GM23248 (cell line): ENCODE measurements around the gene ACSL4.

Experiments used
- EZH2 ChIP-seq: fragments of 200-600 bp; sonication (generic); IDR thresholded peaks from 2 replicates; pipeline ENCODE4 v1.6.1; 2018; ENCODE audit warnings: antibody characterized with exemption, mild to moderate bottlenecking; ENCODE audit not compliant: insufficient read depth, poor library complexity, severe bottlenecking
- EZH2phosphoT487 ChIP-seq: fragments of 200-600 bp; sonication (generic); IDR thresholded peaks from 2 replicates; pipeline ENCODE4 v1.6.1; 2018; ENCODE audit warnings: antibody characterized with exemption, moderate library complexity, mild to moderate bottlenecking, low read depth; ENCODE audit not compliant: insufficient read depth

DNA sequence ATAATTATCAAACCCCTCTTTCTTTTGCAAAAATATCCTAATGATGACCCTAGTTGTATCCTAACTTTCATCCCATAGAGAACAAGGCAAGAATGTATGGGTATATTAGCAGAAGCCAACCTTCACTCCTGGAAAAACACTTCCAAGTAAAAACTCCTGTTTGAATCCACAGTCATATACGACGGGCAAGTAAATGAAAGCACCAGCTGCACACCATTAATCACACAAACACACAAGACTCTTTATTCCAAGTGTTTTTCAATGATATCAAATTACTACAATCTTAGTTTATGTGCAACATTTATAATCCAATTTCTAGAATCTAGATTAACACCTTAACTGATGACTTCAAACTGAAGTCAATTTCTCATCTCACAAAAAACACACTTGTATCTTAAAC is 22.9 kb downstream of the ACSL4 start:
- TF ChIP-seq EZH2 (no peak), EZH2phosphoT487 (no peak)
